RWPE2 (cell line): ENCODE results near the gene LRRC8C.

ENCODE experiments used
- ATAC-seq: fragments of 200-7000 bp; cut with Tn5 transposase; 3 replicates; pipeline ENCODE4 v1.9.1; 2021; ENCODE audit warnings: low read depth
- DNase-seq: peaks from one replicate; pipeline ENCODE4 v3.0.0-alpha.2; 2020; ENCODE audit warnings: low spot score
- H3K27ac ChIP-seq: fragments of 450-650 bp; 2 replicates; pipeline ENCODE4 v1.5.1; 2017; ENCODE audit warnings: mild to moderate bottlenecking; ENCODE audit not compliant: poor library complexity, severe bottlenecking
- H3K27me3 ChIP-seq: fragments of 250-450 bp; sonication (Bioruptor Pico); 2 replicates; pipeline ENCODE4 v1.5.1; 2021; ENCODE audit warnings: mild to moderate bottlenecking, moderate library complexity; ENCODE audit not compliant: insufficient read depth, poor library complexity, severe bottlenecking
- H3K36me3 ChIP-seq: fragments of 250-450 bp; sonication (Bioruptor Pico); 2 replicates; pipeline ENCODE4 v1.5.1; 2020; ENCODE audit warnings: low read depth, mild to moderate bottlenecking, moderate library complexity
- H3K4me1 ChIP-seq: fragments of 250-450 bp; sonication (Bioruptor Pico); 2 replicates; pipeline ENCODE4 v1.5.1; 2021; ENCODE audit warnings: mild to moderate bottlenecking, moderate library complexity; ENCODE audit not compliant: insufficient read depth, poor library complexity, severe bottlenecking
- H3K4me3 ChIP-seq: fragments of 250-450 bp; sonication (Bioruptor Pico); 2 replicates; pipeline ENCODE4 v1.5.1; 2021; ENCODE audit warnings: mild to moderate bottlenecking, moderate library complexity; ENCODE audit not compliant: severe bottlenecking
- H3K9me3 ChIP-seq: fragments of 250-450 bp; sonication (Bioruptor Pico); 2 replicates; pipeline ENCODE4 v1.5.1; 2021; ENCODE audit warnings: mild to moderate bottlenecking, moderate library complexity; ENCODE audit not compliant: severe bottlenecking
- CTCF ChIP-seq: fragments of 450-650 bp; IDR thresholded peaks from one replicate; pipeline ENCODE4 v1.5.1; 2017; ENCODE audit warnings: mild to moderate bottlenecking, moderate library complexity; ENCODE audit not compliant: poor library complexity, severe bottlenecking

LRRC8C gene

GRCh38 chr1:89746424-89747149 lies 113.7 kb downstream of the LRRC8C start:
- no peaks in the 10 kb centered on the region for H3K36me3 ChIP-seq
- ATAC-seq: no peak
- H3K27me3 ChIP-seq: no peaks in the 10 kb centered on the region
- H3K9me3 ChIP-seq: no peaks in the 10 kb centered on the region
- TF ChIP-seq CTCF: no peak
- no peaks in the 10 kb centered on the region for H3K4me1 ChIP-seq
- no peak overlapping the region for H3K27ac ChIP-seq
- DNase-seq: no peak
- H3K4me3 ChIP-seq: no peak overlapping the region

- Histone ChIP-seq H3K27me3 (no peaks in the 10 kb centered on the region), H3K36me3 (no peaks in the 10 kb centered on the region), H3K9me3 (no peaks in the 10 kb centered on the region), H3K4me1 (no peaks in the 10 kb centered on the region), H3K4me3 (no peak overlapping the region), H3K27ac (no peak overlapping the region)
- no peak for TF ChIP-seq CTCF
- DNase-seq (no peak), ATAC-seq (no peak)
Measured at GRCh38 chr1:89753761-89754160, 120.8 kb downstream of the LRRC8C start.

- Histone ChIP-seq H3K9me3 (no peaks in the 10 kb centered on the region), H3K27me3 (no peaks in the 10 kb centered on the region), H3K27ac (no peak overlapping the region), H3K4me1 (no peaks in the 10 kb centered on the region), H3K36me3 (no peaks in the 10 kb centered on the region), H3K4me3 (no peak overlapping the region)
- DNase-seq: no peak
- no peak for TF ChIP-seq CTCF
- no peak for ATAC-seq
Measured at GRCh38 chr1:89754518-89754917, 121.6 kb downstream of the LRRC8C start.

GRCh38 chr1:89755591-89755990 lies 122.7 kb downstream of the LRRC8C start:
- Histone ChIP-seq H3K9me3 (no peaks in the 10 kb centered on the region), H3K27ac (no peak overlapping the region), H3K4me1 (no peaks in the 10 kb centered on the region), H3K4me3 (no peak overlapping the region), H3K27me3 (no peaks in the 10 kb centered on the region), H3K36me3 (no peaks in the 10 kb centered on the region)
- DNase-seq: no peak
- no peak for TF ChIP-seq CTCF
- ATAC-seq: no peak

- H3K27me3 ChIP-seq: no peaks in the 10 kb centered on the region
- ATAC-seq (peak; percentile 27; the same call in 1 of the 3 replicates), DNase-seq (no peak)
- no peak overlapping the region for H3K27ac ChIP-seq
- no peaks in the 10 kb centered on the region for H3K4me1 ChIP-seq
- no peaks in the 10 kb centered on the region for H3K36me3 ChIP-seq
- H3K9me3 ChIP-seq: no peaks in the 10 kb centered on the region
- H3K4me3 ChIP-seq: no peak overlapping the region
- no peak for TF ChIP-seq CTCF
Measured at GRCh38 chr1:89757532-89757931, 124.6 kb downstream of the LRRC8C start.
